ENCODE results near the gene GTF2IRD2.
"Not testable (repeated sequence)": the region's sequence is repeated elsewhere in the genome, so short reads cannot be mapped to it uniquely, and the experiment has no call there.

GRCh38 chr7:74849853-74850252 is 1.6 kb downstream of the GTF2IRD2 start:
- TF ChIP-seq POLR2A (IDR thresholded peaks at IDR 0.05; ENCODE audit: low read depth, low read length); TAF1 (IDR thresholded peaks at IDR 0.05; ENCODE audit: borderline replicate concordance, low read depth, low read length); POLR2AphosphoS5 (IDR thresholded peaks at IDR 0.05; ENCODE audit: low read depth, low read length): not testable (repeated sequence)

All from GM12892 (cell line).